ENCODE results near the gene FBXW11. TPM values are rescaled to one million over a fixed set of nuclear protein-coding genes. Genes with fewer than 3 reads are reported as not detected.

The FBXW11 gene
- total and polyA plus RNA-seq, 2 of the 8 experiments (the other 6 are each of a cell fraction or from before 2014, with no cell fraction given), result 45.0 to 75.6 TPM

- H3K4me3 ChIP-seq (ENCODE audit: extremely low read depth in 1 of 4, insufficient read depth in 2 of 4, low read depth in 3 of 4, low read length in 4 of 4), result no peak overlapping the region
- H3K9ac ChIP-seq (replicated peaks in 1 of 4; ENCODE audit: extremely low read depth in 1 of 4, low read depth in 3 of 4, low read length in 3 of 4), result no peak overlapping the region
- peaks cover 0 to 6% (median 4%) of the 10 kb centered on the region in 4 experiments; a peak in 3 of 7 replicates for H3K4me1 ChIP-seq (replicated peaks in 1 of 4; ENCODE audit: control insufficient read depth in 3 of 4, insufficient read depth in 4 of 4, low read length in 3 of 4)
- H4K5ac ChIP-seq (ENCODE audit: insufficient read length, low read depth, low read length), result no peak overlapping the region
- H2BK15ac ChIP-seq (ENCODE audit: low read length), result no peak overlapping the region
- H3K79me2 ChIP-seq (ENCODE audit: control insufficient read depth in 1 of 2, insufficient read depth in 2 of 2, low read length in 2 of 2), result peaks cover 5 to 91% of the 10 kb centered on the region in 2 experiments; a peak in 3 of 4 replicates
- H3K14ac ChIP-seq (ENCODE audit: insufficient read length), result no peak overlapping the region
- H3K56ac ChIP-seq (replicated peaks; ENCODE audit: insufficient read length, low read depth, low read length), result no peak overlapping the region
- H2AFZ ChIP-seq (ENCODE audit: low read length), result no peak overlapping the region
- FAIRE-seq (no peak), DNase-seq (ENCODE audit: low read depth in 1 of 2, low spot score in 2 of 2) (no peak)
- no peak overlapping the region for H2BK120ac ChIP-seq (replicated peaks; ENCODE audit: low read depth, low read length)
- no peak overlapping the region for H2AK5ac ChIP-seq (ENCODE audit: low read depth, low read length)
- POLR2A ChIA-PET (ENCODE audit: partially characterized antibody), result interaction anchor here (0.7 to 0.9 kb wide), 3 partner anchors 11 to 25 kb away, joined by 3 read pairs; no protein-coding TSS in a partner anchor
- H3K18ac ChIP-seq (ENCODE audit: extremely low read depth, low read length), result no peak overlapping the region
- H3K79me1 ChIP-seq (ENCODE audit: low read depth, low read length), result peaks cover 2% of the 10 kb centered on the region; the same call in 1 of the 2 replicates
- no peaks in the 10 kb centered on the region for H3K9me3 ChIP-seq (ENCODE audit: insufficient read depth in 2 of 2, low read depth in 1 of 2, low read length in 1 of 2)
- no peaks in the 10 kb centered on the region for H3K27me3 ChIP-seq (replicated peaks in 1 of 4; ENCODE audit: control insufficient read depth in 3 of 4, extremely low read depth in 1 of 4, insufficient read depth in 3 of 4, low read length in 3 of 4)
- H3K23ac ChIP-seq (ENCODE audit: insufficient read length), result no peak overlapping the region
- H3K4ac ChIP-seq (replicated peaks; ENCODE audit: insufficient read length, low read depth, low read length), result no peak overlapping the region
- no peak overlapping the region for H3K4me2 ChIP-seq (ENCODE audit: insufficient read depth in 1 of 2, low read depth in 2 of 2, low read length in 2 of 2)
- TF ChIP-seq POLR2A (IDR thresholded peaks at IDR 0.05; ENCODE audit: control extremely low read depth in 1 of 2, low read depth in 2 of 2, low read length in 2 of 2) (no peak), RBBP5 (IDR thresholded peaks at IDR 0.05; ENCODE audit: borderline replicate concordance, low read depth, low read length) (no peak), TEAD4 (IDR thresholded peaks at IDR 0.05; ENCODE audit: low read depth, low read length) (no peak)
- H2BK5ac ChIP-seq (ENCODE audit: low read depth, low read length), result no peak overlapping the region
- no peaks in the 10 kb centered on the region for H3K23me2 ChIP-seq (ENCODE audit: low read depth, low read length)
- H4K20me1 ChIP-seq (replicated peaks in 1 of 2; ENCODE audit: control insufficient read depth in 1 of 2, insufficient read depth in 2 of 2, low read length in 2 of 2), result peaks cover 12 to 14% of the 10 kb centered on the region in 2 experiments
- CTCF ChIA-PET (ENCODE audit: partially characterized antibody), result interaction anchor here (0.7 to 1.7 kb wide), 4 partner anchors 15 to 62 kb away, joined by 3 to 5 read pairs (median 4); no protein-coding TSS in a partner anchor
- H2BK12ac ChIP-seq (ENCODE audit: low read depth, low read length), result no peak overlapping the region
- H4K91ac ChIP-seq (replicated peaks; ENCODE audit: insufficient read length, low read length), result no peak overlapping the region
- H2BK20ac ChIP-seq (ENCODE audit: low read length), result no peak overlapping the region
- H3K36me3 ChIP-seq (ENCODE audit: control insufficient read depth in 2 of 4, insufficient read depth in 4 of 4, low read length in 3 of 4), result no peaks in the 10 kb centered on the region
- WGBS, 2 experiments (ENCODE audit: extremely low coverage in 1 of 2, insufficient coverage in 1 of 2, insufficient read length in 1 of 2, insufficient replicate concordance in 2 of 2, low coverage in 1 of 2, low lambda C conversion rate in 2 of 2, missing lambda C conversion rate in 1 of 2), result 97% methylated on average over 4 of the region's 4 CpGs; no CpG with 5 or more reads in 1 of the 2 experiments
- H3K27ac ChIP-seq (ENCODE audit: low read depth, low read length), result no peak overlapping the region
- no peak overlapping the region for H4K8ac ChIP-seq (ENCODE audit: extremely low read depth, insufficient read depth, low read length)
These were observed 61.0 kb downstream of the FBXW11 start for GRCh38 chr5:171945476-171945875.

Measured in H1 (cell line).